Neuronal stem cell (in vitro differentiated cells): ENCODE measurements around the gene TMEM191C.
A peak's percentile ranks its signal among the peaks of the same experiment; 100 is the strongest.
"Not testable (repeated sequence)": the region's sequence is repeated elsewhere in the genome, so short reads cannot be mapped to it uniquely, and the experiment has no call there.

Experiments used
- DNase-seq: peaks from one replicate; pipeline ENCODE4 v3.0.0-alpha.2; 2013; ENCODE audit warnings: low spot score
- H2AFZ ChIP-seq: one replicate; pipeline ENCODE4 v1.6.1; 2013; ENCODE audit warnings: mild to moderate bottlenecking, low read length, inconsistent platforms
- H2AK5ac ChIP-seq: 2 replicates; pipeline ENCODE4 v1.6.1; 2013; ENCODE audit warnings: low read depth, mild to moderate bottlenecking, inconsistent platforms, low read length, moderate library complexity, mixed read lengths
- H2BK120ac ChIP-seq: 2 replicates; pipeline ENCODE4 v1.6.1; 2013; ENCODE audit warnings: low read depth, mild to moderate bottlenecking, inconsistent platforms, low read length, moderate library complexity, mixed read lengths
- H2BK12ac ChIP-seq: one replicate; pipeline ENCODE4 v1.6.1; 2013; ENCODE audit warnings: low read length, inconsistent platforms
- H2BK15ac ChIP-seq: 2 replicates; pipeline ENCODE4 v1.6.1; 2013; ENCODE audit warnings: mild to moderate bottlenecking, low read length, inconsistent platforms, mixed read lengths
- H2BK5ac ChIP-seq: one replicate; pipeline ENCODE4 v1.6.1; 2013; ENCODE audit warnings: inconsistent platforms, mild to moderate bottlenecking, low read length, moderate library complexity
- H3K14ac ChIP-seq: one replicate; pipeline ENCODE4 v1.6.1; 2013; ENCODE audit warnings: low read length, inconsistent platforms
- H3K18ac ChIP-seq: 2 replicates; pipeline ENCODE4 v1.6.1; 2013; ENCODE audit warnings: low read length, inconsistent platforms
- H3K23ac ChIP-seq: 2 replicates; pipeline ENCODE4 v1.6.1; 2013; ENCODE audit warnings: low read depth, mild to moderate bottlenecking, mixed read lengths, low read length, inconsistent platforms; ENCODE audit not compliant: poor library complexity
- H3K27ac ChIP-seq: replicated peaks from 3 replicates; pipeline ENCODE4 v1.5.1; 2013; ENCODE audit warnings: low read length, inconsistent platforms
- H3K27me3 ChIP-seq, 3 experiments: 2 replicates each; pipeline ENCODE4 v1.6.1; 2013; ENCODE audit warnings: low read length in 3 of 3, mild to moderate bottlenecking in 2 of 3, inconsistent platforms in 1 of 3, low read depth in 1 of 3, mixed read lengths in 1 of 3, moderate library complexity in 1 of 3; ENCODE audit not compliant: control insufficient read depth in 3 of 3, insufficient read depth in 3 of 3
- H3K36me3 ChIP-seq, 2 donors: replicated peaks in 1 of 2; 2 replicates each; pipeline ENCODE4 v1.6.1; 2013; ENCODE audit warnings: low read length in 2 of 2; ENCODE audit not compliant: control insufficient read depth in 2 of 2, insufficient read depth in 2 of 2
- H3K4ac ChIP-seq: 2 replicates; pipeline ENCODE4 v1.6.1; 2013; ENCODE audit warnings: inconsistent platforms, mild to moderate bottlenecking, low read length, moderate library complexity
- H3K4me1 ChIP-seq, 2 donors: 1 replicate in 1 of 2; 2 replicates in 1 of 2; pipeline ENCODE4 v1.6.1; 2013; ENCODE audit warnings: low read length in 2 of 2, low read depth in 1 of 2; ENCODE audit not compliant: control insufficient read depth in 2 of 2, insufficient read depth in 1 of 2
- H3K4me2 ChIP-seq: one replicate; pipeline ENCODE4 v1.6.1; 2013; ENCODE audit warnings: mild to moderate bottlenecking, low read length, inconsistent platforms; ENCODE audit not compliant: insufficient read depth, poor library complexity, severe bottlenecking
- H3K4me3 ChIP-seq, 2 donors: 2 replicates each; pipeline ENCODE4 v1.5.1; 2013; ENCODE audit warnings: low read length in 2 of 2, mild to moderate bottlenecking in 2 of 2, inconsistent platforms in 1 of 2, moderate library complexity in 1 of 2
- H3K79me1 ChIP-seq: one replicate; pipeline ENCODE4 v1.6.1; 2013; ENCODE audit warnings: low read depth, mild to moderate bottlenecking, inconsistent platforms, low read length, moderate library complexity
- H3K9ac ChIP-seq: one replicate; pipeline ENCODE4 v1.6.1; 2013; ENCODE audit warnings: mild to moderate bottlenecking, low read depth, low read length, inconsistent platforms; ENCODE audit not compliant: poor library complexity
- H3K9me3 ChIP-seq, 2 donors: replicated peaks in 1 of 2; 2 replicates each; pipeline versions ENCODE3 to v1.6.1; 2013; ENCODE audit warnings: low read length in 2 of 2, mild to moderate bottlenecking in 2 of 2, inconsistent platforms in 1 of 2, low read depth in 1 of 2, mixed read lengths in 1 of 2, moderate library complexity in 1 of 2; ENCODE audit not compliant: control insufficient read depth in 2 of 2, insufficient read depth in 1 of 2
- H4K8ac ChIP-seq: one replicate; pipeline ENCODE4 v1.6.1; 2013; ENCODE audit warnings: low read depth, mild to moderate bottlenecking, inconsistent platforms, low read length, moderate library complexity
- H4K91ac ChIP-seq: one replicate; pipeline ENCODE4 v1.6.1; 2013; ENCODE audit warnings: low read length, low read depth, mild to moderate bottlenecking, inconsistent platforms; ENCODE audit not compliant: poor library complexity
- WGBS, 2 donors: extraction: QIAGEN DNeasy Blood & Tissue Kit; methylation state at CpG; one replicate each; pipeline ENCODE4 v1.1.7; 2013; ENCODE audit warnings: missing lambda C conversion rate in 2 of 2, mixed read lengths in 1 of 2; ENCODE audit not compliant: insufficient read length in 2 of 2, insufficient replicate concordance in 1 of 2; ENCODE audit errors: extremely low coverage in 2 of 2; 5-methylcytosine and 5-hydroxymethylcytosine counted together

The TMEM191C gene

DNA sequence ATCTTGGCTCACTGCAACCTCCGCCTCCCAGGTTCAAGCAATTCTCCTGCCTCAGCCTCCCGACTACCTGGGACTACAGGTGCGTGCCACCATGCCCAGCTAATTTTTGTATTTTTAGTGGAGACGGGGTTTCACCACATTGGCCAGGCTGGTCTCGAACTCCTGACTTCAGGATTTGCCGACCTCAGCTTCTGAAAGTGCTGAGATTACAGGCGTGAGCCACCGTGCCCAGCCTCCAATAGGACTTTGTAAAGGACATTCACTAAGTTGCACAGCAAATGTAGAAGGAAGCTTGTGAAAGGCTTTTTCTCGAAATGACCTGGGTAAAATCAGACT, 12.2 kb upstream of the TMEM191C start:
- not testable (repeated sequence) for H2BK5ac ChIP-seq, H2BK15ac ChIP-seq, H3K27me3 ChIP-seq, H3K27ac ChIP-seq, H3K4me2 ChIP-seq, H3K18ac ChIP-seq, H3K79me1 ChIP-seq, H3K4me3 ChIP-seq, DNase-seq, H2AK5ac ChIP-seq, H2AFZ ChIP-seq, H2BK12ac ChIP-seq, H4K8ac ChIP-seq, H3K23ac ChIP-seq, H3K14ac ChIP-seq, H3K9me3 ChIP-seq, H2BK120ac ChIP-seq, H3K4me1 ChIP-seq, H3K4ac ChIP-seq, H4K91ac ChIP-seq, H3K9ac ChIP-seq
- WGBS, 2 donors = no CpG with 5 or more reads among the region's 9 CpGs
- H3K36me3 ChIP-seq = peaks cover 0 to 11% of the 10 kb centered on the region in 2 donors

DNA sequence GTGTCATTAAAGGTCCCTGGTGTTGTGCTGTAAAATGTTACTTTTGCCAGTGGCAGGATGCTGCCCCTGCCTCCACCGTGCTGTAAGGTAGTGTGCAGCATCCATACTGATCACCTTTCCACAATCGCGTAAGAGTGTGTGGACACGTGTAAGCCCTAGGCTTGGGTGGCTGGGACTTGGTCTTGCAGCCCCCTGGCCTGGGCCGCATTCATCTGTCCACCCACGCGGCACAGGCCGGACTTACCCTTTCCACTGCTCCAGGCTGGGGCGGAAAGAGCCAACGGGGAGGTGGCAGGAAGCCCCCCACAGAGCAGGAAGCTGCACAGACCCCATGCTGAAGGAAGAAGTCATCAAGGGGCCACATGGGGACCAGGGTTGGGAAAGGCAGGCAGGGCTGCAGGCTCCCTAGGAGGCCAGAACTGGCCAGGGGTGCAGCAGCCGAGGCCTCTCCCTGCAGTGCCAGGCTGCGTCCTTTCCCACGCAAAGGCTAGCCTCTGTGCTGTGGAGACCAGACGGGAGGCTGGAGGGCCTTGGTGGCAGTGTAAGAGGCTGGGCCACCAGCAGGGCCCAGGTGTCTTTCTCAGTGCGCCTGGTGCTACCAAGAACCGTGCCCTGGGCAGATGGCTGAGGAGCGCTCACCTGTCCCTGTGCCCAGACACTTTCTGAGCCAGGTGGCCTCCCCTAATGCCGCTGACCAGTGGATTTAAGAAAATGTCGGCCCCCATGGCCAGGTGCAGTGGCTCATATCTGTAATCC, 11.7 kb upstream of the TMEM191C start:
- no peak overlapping the region for H3K4me2 ChIP-seq
- no peak overlapping the region for H3K14ac ChIP-seq
- peak overlapping the region; percentile 46 for H3K27ac ChIP-seq
- H2BK5ac ChIP-seq = no peak overlapping the region
- DNase-seq = no peak
- peaks cover 4 to 7% of the 10 kb centered on the region in 2 donors for H3K4me1 ChIP-seq
- peak overlapping the region; percentile 85 for H2AK5ac ChIP-seq
- no peak overlapping the region for H2AFZ ChIP-seq
- H3K4me3 ChIP-seq = no peak overlapping the region
- no peak overlapping the region for H3K23ac ChIP-seq
- peak overlapping the region; percentile 74 for H3K18ac ChIP-seq
- H3K9me3 ChIP-seq = peaks cover 0 to 3% of the 10 kb centered on the region in 2 donors
- peak overlapping the region; percentile 87 for H2BK120ac ChIP-seq
- H4K8ac ChIP-seq = no peak overlapping the region
- no peaks in the 10 kb centered on the region for H3K27me3 ChIP-seq
- no peaks in the 10 kb centered on the region for H3K79me1 ChIP-seq
- no CpG with 5 or more reads among the region's 19 CpGs for WGBS, 2 donors
- H3K36me3 ChIP-seq = peaks cover 0 to 5% of the 10 kb centered on the region in 2 donors
- no peak overlapping the region for H4K91ac ChIP-seq
- H2BK15ac ChIP-seq = peak overlapping the region; percentile 43
- H2BK12ac ChIP-seq = peak overlapping the region; percentile 25
- H3K9ac ChIP-seq = no peak overlapping the region
- H3K4ac ChIP-seq = no peak overlapping the region

DNA sequence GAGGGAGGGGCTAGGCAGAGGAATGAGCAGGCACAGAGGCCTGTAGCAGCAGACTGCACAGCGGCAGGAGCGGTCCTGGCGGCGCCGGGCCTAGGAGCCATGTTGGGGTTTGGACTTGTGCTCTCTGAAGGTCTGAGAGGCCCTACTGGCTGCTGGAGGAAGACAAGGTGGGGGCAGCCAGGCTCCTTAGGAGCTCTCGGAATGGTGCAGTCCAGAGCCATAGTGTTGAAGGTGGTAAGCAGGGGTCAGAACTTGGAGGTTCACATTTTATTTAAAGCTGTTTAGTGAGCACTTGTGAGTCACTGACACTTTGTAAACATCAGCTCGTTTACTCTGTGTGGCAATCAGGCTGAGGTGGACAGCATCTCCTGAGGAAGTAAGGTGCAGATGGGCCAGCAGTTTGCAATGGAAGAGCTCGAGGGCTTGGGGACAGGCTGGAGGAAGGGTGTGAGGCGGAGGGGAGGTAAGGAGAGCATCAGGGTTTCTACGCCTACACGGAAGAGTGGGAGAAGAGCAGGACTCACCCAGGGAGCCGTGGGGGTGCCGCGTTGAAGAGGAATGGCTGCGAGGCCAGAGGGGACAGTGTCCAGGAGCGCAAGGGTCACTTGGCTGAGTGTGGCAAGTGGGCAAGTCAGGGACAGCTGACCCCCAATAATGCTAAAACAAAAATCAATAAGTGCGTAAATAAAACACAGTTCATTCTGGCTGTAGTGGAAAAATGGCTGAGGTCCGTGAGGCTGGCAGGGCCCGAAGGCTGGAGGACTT, 10.0 kb upstream of the TMEM191C start:
- H3K18ac ChIP-seq = peak overlapping the region; percentile 42
- H3K23ac ChIP-seq = no peak overlapping the region
- no peak overlapping the region for H2BK12ac ChIP-seq
- peaks cover 4 to 7% of the 10 kb centered on the region in 2 donors for H3K4me1 ChIP-seq
- H2BK120ac ChIP-seq = no peak overlapping the region
- H3K36me3 ChIP-seq = no peaks in the 10 kb centered on the region
- no CpG with 5 or more reads among the region's 19 CpGs for WGBS, 2 donors
- H3K9me3 ChIP-seq = no peaks in the 10 kb centered on the region
- H3K9ac ChIP-seq = peak overlapping the region; percentile 9
- no peak overlapping the region for H2BK5ac ChIP-seq
- H4K91ac ChIP-seq = no peak overlapping the region
- H3K4ac ChIP-seq = no peak overlapping the region
- no peak overlapping the region for H3K14ac ChIP-seq
- no peak overlapping the region for H3K27ac ChIP-seq
- no peak for DNase-seq
- no peak overlapping the region for H2AFZ ChIP-seq
- H3K4me2 ChIP-seq = no peak overlapping the region
- no peaks in the 10 kb centered on the region for H3K79me1 ChIP-seq
- H2AK5ac ChIP-seq = no peak overlapping the region
- no peak overlapping the region for H2BK15ac ChIP-seq
- no peak overlapping the region for H3K4me3 ChIP-seq
- H3K27me3 ChIP-seq = no peaks in the 10 kb centered on the region
- no peak overlapping the region for H4K8ac ChIP-seq

DNA sequence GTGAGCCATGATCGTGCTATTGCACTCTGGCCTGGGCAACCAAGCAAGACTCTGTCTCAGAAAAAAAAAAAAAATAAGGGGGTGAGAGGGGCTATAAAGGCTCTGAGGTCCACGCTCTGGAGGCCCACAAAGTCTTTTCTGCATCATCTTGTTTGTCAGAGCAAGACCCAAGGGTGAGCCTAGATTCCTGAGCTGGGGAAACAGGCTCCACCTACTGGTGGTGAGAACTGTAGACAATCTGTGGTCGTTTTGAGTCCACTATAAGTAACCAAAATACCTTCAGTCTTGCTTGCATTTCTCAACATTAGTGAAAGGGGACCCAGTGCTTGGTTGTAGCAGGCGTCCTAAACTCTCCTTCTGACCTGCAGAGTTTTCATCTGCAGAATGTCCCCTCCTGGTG, 4.5 kb upstream of the TMEM191C start:
- H3K27ac ChIP-seq, H2AFZ ChIP-seq, H3K4me3 ChIP-seq, H3K9ac ChIP-seq, H2AK5ac ChIP-seq, H3K36me3 ChIP-seq, H3K4me1 ChIP-seq, H3K4me2 ChIP-seq, H2BK120ac ChIP-seq, H3K14ac ChIP-seq, H3K9me3 ChIP-seq, H3K18ac ChIP-seq, H3K4ac ChIP-seq, H2BK5ac ChIP-seq, H2BK15ac ChIP-seq, H3K27me3 ChIP-seq, H3K79me1 ChIP-seq, H4K91ac ChIP-seq, DNase-seq, H2BK12ac ChIP-seq, H3K23ac ChIP-seq, H4K8ac ChIP-seq: not testable (repeated sequence)
- WGBS, 2 donors = no CpG with 5 or more reads among the region's 4 CpGs
